GM18507 (cell line): Measurements from ENCODE around the gene PCDH8.
"Not testable (repeated sequence)": the region's sequence is repeated elsewhere in the genome, so short reads cannot be mapped to it uniquely, and the experiment has no call there.

Experiments used
- DNase-seq: peaks from one replicate; pipeline ENCODE4 v3.0.0; 2011; ENCODE audit warnings: low read depth; ENCODE audit not compliant: insufficient read length; ENCODE audit errors: extremely low spot score
- FAIRE-seq: peaks from 2 replicates; lab custom pipeline; 2011; peaks lifted over from hg19 to GRCh38; lab: Jason Lieb, UNC

The PCDH8 gene

DNA sequence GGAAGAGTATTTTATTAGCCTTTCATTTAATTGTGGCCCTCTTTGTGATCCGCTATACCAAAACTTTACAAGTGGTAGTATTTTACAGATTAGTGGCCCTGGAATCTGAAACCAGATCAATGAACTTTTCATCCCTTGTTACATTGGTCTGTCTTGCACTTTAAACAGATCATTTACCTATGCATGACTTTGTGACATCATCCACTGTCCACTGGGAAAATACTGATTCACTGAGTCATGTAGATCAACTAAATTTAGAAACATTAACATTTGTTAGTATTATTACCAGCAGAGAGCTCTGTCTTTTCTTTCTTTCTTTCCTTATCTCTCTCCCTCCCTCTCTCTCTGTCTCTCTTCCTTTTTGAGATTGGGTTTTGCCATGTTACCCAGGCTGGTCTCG, 17.5 kb downstream of the PCDH8 start:
- DNase-seq (no peak), FAIRE-seq (no peak)

DNA sequence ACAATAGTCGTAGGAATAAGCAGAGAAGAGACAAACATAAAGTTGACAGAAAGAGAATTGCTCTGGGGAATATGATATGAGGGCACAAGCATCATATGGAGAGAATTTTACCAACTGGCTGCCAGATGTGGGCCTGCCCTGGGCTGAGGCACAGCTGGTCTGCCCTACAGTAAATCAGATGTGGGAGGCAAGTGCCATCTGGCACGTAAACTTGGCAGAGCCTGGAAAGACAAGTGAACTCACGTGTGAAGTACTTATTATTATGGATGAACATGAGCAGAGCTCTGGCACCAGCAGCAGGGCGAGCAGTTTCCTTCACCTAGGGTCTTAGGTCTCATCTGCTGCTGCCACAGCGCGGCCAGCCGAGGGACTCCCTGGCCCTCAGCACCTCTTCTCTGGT, 20.6 kb downstream of the PCDH8 start:
- DNase-seq, result no peak
- FAIRE-seq, result no peak

GRCh38 chr13:52817886-52818285, 30.6 kb downstream of the PCDH8 start:
- DNase-seq, FAIRE-seq: not testable (repeated sequence)

DNA sequence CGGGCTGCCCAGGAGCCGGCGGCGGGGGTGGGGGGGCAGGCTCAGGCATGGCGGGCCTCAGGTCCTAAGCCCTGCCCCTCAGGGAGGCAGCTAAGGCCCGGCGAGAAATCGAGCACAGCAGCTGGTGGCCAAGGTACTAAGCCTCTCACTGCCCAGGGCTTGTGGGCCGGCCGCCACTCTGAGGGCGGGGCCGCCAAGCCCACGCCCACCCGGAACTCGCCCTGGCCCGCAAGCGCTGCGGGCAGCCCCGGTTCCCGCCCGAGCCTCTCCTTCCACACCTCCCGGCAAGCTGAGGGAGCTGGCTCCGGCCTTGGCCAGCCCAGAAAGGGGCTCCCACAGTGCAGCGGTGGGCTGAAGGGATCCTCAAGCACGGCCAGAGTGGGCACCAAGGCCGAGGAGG, 33.1 kb downstream of the PCDH8 start:
- DNase-seq (no peak), FAIRE-seq (no peak)

GRCh38 chr13:52812941-52813340, 35.5 kb downstream of the PCDH8 start:
- FAIRE-seq, result no peak
- no peak for DNase-seq

DNA sequence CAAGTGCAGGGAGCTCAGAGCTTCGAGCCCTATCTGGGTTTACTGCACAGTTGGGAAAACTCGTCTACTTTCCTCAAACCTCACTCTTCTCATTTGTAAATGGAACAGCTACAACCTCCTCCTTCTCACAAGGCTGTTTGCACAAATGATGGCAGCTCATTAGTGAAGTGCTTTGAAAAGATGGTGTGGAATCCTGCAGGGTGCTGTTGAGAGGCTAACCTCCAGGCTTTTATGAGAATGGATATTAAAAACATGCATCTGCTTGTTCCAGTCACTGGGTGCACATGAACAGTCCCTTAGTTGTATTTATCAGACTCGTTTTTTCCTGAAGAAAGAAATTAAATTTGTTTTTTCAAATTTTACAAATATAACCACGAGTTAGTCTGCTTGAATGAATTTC, 36.6 kb downstream of the PCDH8 start:
- no peak for FAIRE-seq
- no peak for DNase-seq

GRCh38 chr13:52810526-52810925, 37.9 kb downstream of the PCDH8 start:
- no peak for FAIRE-seq
- no peak for DNase-seq

DNA sequence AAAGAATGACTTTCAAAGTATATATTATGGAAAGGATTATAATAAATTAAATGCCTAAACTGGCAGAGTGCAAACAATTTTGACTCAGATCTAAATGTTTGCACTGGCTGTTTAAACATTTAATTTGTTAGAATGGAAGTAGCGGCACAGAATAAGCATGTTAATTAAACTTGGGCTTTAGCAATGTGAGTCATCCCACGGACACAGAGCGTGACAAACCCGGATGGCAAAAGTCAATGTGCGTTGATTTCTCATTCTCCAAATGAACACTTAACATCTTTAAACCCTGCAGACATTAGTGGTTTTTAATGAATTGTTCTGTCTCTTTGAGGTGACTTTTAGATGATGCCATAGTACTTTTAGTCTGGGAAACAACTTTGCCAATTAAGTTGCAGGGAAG, 38.4 kb downstream of the PCDH8 start:
- DNase-seq (no peak), FAIRE-seq (no peak)

GRCh38 chr13:52809310-52809769, 39.1 kb downstream of the PCDH8 start:
- peak; percentile 54 for DNase-seq
- FAIRE-seq, result peak; percentile 79

DNA sequence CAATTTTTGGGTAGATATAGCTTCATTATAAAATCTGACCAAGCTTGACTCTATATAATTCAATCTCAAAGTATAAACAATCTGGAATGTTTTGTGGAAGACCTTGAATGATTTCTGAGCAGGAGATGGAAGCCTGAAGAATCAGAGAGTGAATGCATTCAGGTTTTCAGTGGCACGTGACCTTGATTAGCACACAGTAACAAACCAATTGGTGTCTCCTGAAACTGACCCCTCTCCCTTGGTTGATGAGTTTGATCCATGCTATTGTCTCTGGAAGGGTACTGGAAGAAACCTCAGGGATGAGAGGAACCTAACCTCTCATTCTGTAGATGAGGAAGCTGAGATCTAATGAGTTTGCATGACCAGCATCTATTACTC, 39.6 kb downstream of the PCDH8 start:
- no peak for DNase-seq
- no peak for FAIRE-seq

DNA sequence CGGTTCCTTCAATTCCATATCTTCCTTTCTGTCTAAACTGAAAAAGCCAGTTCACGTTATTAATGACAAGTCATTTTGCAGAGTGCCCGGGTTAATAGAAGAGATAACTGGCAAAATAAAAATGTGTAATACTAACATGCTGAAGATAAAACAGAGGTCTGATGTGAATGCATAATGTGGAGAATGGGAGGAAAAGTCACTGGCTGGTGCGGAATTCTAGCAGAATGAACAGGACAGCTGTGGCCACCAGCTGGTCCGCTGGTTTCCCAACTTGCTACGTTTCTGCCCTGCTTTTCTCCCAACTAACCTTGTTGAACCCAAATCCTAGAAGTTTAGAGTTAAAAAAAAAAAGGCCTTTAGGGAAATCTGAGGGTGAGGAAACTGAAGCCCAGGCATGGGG, 42.4 kb downstream of the PCDH8 start:
- FAIRE-seq (no peak), DNase-seq (no peak)

- no peak for FAIRE-seq
- no peak for DNase-seq
Measured at GRCh38 chr13:52804202-52804641, 44.2 kb downstream of the PCDH8 start.

DNA sequence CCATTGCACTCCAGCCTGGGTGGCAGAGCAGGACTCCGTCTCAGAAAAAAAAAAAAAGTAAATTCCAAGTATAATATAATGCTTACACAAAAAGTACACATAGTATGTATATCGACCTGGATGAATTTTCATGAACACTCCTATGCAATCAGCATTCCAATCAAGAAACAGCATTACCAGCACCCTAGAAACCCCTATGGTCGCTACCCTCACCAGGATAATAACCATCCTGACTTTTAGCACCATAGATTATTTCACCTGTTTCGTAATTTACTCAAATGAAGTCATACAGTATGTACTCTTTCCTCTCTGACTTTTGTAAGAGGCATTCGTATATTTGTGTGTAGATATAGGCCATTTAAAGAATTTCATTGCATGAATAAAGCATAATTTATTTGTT, 47.6 kb downstream of the PCDH8 start:
- FAIRE-seq, result no peak
- DNase-seq, result no peak

- no peak for DNase-seq
- FAIRE-seq, result no peak
Measured at GRCh38 chr13:52798770-52799430, 49.5 kb downstream of the PCDH8 start.

- no peak for FAIRE-seq
- DNase-seq, result no peak
Measured at GRCh38 chr13:52797176-52797575, 51.3 kb downstream of the PCDH8 start.

DNA sequence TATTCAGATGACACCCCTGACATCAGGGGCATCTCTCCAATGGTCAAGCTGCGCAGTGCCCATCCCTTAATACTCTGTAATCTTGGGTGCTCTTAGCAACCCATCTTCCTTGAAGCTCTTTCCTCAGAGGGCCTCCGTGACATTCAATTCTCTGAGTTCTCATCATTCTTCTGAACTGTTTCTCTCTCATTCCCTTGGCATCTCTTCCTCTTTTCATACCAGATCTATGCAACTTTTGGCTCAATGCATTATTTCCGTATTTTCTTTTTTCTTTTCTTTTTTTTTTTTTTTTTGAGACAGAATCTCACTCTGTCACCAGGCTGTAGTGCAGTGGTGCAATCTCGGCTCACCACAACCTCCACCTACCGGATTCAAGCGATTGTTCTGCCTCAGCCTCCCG, 53.9 kb downstream of the PCDH8 start:
- FAIRE-seq (no peak), DNase-seq (no peak)

DNA sequence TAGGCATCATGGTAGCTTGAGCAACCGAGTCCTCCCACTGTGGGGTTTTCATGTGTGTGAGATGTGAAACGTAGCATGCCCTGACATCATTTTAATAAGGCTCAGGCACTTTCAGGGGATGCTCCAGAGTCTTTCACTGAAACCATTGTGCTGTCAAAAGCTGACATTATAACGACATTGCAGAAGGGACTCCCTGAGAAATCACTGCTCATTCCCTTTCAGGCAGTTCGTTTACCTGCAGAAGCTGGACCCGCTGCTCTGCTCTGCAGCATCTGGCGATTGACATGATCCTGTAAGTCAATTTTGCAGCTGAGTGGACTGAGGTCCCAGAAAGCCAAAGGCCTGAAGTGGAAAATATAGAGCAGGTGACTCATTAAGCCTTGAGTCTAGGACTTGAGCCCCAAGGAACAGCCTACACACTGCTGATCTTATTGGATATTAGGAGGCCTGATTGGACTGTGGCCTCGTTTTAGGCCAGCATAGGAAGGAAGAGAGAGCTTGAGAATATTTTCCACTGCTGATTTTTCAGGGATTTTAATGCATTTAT, 54.9 kb downstream of the PCDH8 start:
- FAIRE-seq, result no peak
- DNase-seq, result no peak
